A673 (cell line): ENCODE data around the gene DENND6A. TPM values are rescaled to one million over a fixed set of nuclear protein-coding genes. Genes with fewer than 3 reads are reported as not detected.

Experiments used
- BruUV-seq: library from RNA; stranded (reverse); fragments of 400-500 nt; replicated peaks from 2 replicates; lab custom pipeline; 2021; lab: Mats Ljungman, UMichigan
- CTCF ChIA-PET: fragments of 300-600 bp; sonication (Branson Sonifier 250); formaldehyde crosslinking; loops from one replicate; lab custom pipeline; 2022; ENCODE audit warnings: antibody characterized with exemption; lab: Charles Lee
- POLR2A ChIA-PET: fragments of 300-600 bp; sonication (Branson Sonifier 250); formaldehyde crosslinking; loops from one replicate; lab custom pipeline; 2022; ENCODE audit warnings: antibody characterized with exemption; ENCODE audit not compliant: low non-redundant PET; lab: Charles Lee
- DNase-seq: peaks from one replicate; pipeline ENCODE4 v3.0.0-alpha.2; 2015; ENCODE audit warnings: low spot score
- H3K27ac ChIP-seq: fragments of 200-600 bp; sonication (generic); 2 replicates; pipeline ENCODE4 v1.5.1; 2016; ENCODE audit warnings: mixed run types, low read depth, mild to moderate bottlenecking, mixed read lengths, antibody characterized with exemption, low read length; ENCODE audit not compliant: poor library complexity, severe bottlenecking
- H3K27me3 ChIP-seq: fragments of 200-600 bp; sonication (generic); replicated peaks from 2 replicates; pipeline ENCODE4 v1.6.1; 2017; ENCODE audit warnings: mixed run types, low read depth, mild to moderate bottlenecking, mixed read lengths, antibody characterized with exemption, low read length; ENCODE audit not compliant: insufficient read depth, poor library complexity
- H3K36me3 ChIP-seq: fragments of 200-600 bp; sonication (generic); 2 replicates; pipeline ENCODE4 v1.6.1; 2016; ENCODE audit warnings: mixed run types, mild to moderate bottlenecking, mixed read lengths, antibody characterized with exemption, low read length; ENCODE audit not compliant: insufficient read depth, poor library complexity, severe bottlenecking
- H3K4me1 ChIP-seq: fragments of 200-600 bp; sonication (generic); 2 replicates; pipeline ENCODE4 v1.6.1; 2017; ENCODE audit warnings: mixed run types, mild to moderate bottlenecking, mixed read lengths, antibody characterized with exemption, low read length; ENCODE audit not compliant: insufficient read depth, poor library complexity, severe bottlenecking
- H3K4me3 ChIP-seq: fragments of 200-600 bp; sonication (generic); 2 replicates; pipeline ENCODE4 v1.5.1; 2016; ENCODE audit warnings: low read depth, mixed run types, mild to moderate bottlenecking, mixed read lengths, low read length; ENCODE audit not compliant: poor library complexity, severe bottlenecking
- H3K9me3 ChIP-seq: fragments of 200-600 bp; sonication (generic); 2 replicates; pipeline ENCODE4 v1.6.1; 2016; ENCODE audit warnings: mixed run types, low read depth, mild to moderate bottlenecking, mixed read lengths, antibody characterized with exemption, low read length; ENCODE audit not compliant: poor library complexity, severe bottlenecking
- CTCF ChIP-seq: fragments of 300-800, 200-600 bp; sonication (generic); conservative IDR thresholded peaks from 2 replicates; pipeline ENCODE4 v1.5.1; 2017; ENCODE audit warnings: low read depth, mild to moderate bottlenecking, antibody characterized with exemption, low read length, moderate library complexity, mixed read lengths
- EZH2 ChIP-seq: fragments of 200-600 bp; sonication (generic); IDR thresholded peaks from 2 replicates; pipeline ENCODE4 v1.6.1; 2017; ENCODE audit warnings: borderline replicate concordance, low read depth, mild to moderate bottlenecking, mixed read lengths, antibody characterized with exemption, low read length; ENCODE audit not compliant: poor library complexity, severe bottlenecking
- intact Hi-C: fragments of 100-400 bp; cut with micrococcal nuclease; formaldehyde crosslinking; loops from one replicate; pipeline ENCODE4 v1.10.0; 2022; ENCODE audit not compliant: unreplicated experiment
- total RNA-seq: library from RNA; stranded (reverse); gene quantifications from 2 replicates; pipeline ENCODE4 v1.2.3, GENCODE V29; 2021

DENND6A gene
- total RNA-seq, 1 experiment from 2014 or later = 22.1 TPM

- Histone ChIP-seq H3K4me1 (no peaks in the 10 kb centered on the region), H3K4me3 (no peak overlapping the region), H3K27ac (no peak overlapping the region), H3K9me3 (no peaks in the 10 kb centered on the region), H3K36me3 (no peaks in the 10 kb centered on the region), H3K27me3 (no peaks in the 10 kb centered on the region)
- BruUV-seq = no TSS peak
- intact Hi-C loops = no loop called here
- POLR2A ChIA-PET = no interaction called here
- CTCF ChIA-PET = no interaction called here
- no peak for DNase-seq
- TF ChIP-seq EZH2 (no peak), CTCF (no peak)
Observed at GRCh38 chr3:57673156-57673555, 19.7 kb downstream of the DENND6A start.

- Histone ChIP-seq H3K36me3 (no peaks in the 10 kb centered on the region), H3K4me1 (no peaks in the 10 kb centered on the region), H3K4me3 (no peak overlapping the region), H3K27me3 (no peaks in the 10 kb centered on the region), H3K9me3 (no peaks in the 10 kb centered on the region), H3K27ac (no peak overlapping the region)
- ChIA-PET CTCF (no interaction called here), POLR2A (no interaction called here)
- no peak for DNase-seq
- BruUV-seq = no TSS peak
- intact Hi-C loops = no loop called here
- TF ChIP-seq CTCF (no peak), EZH2 (no peak)
Observed at GRCh38 chr3:57670543-57670942, 22.3 kb downstream of the DENND6A start.

GRCh38 chr3:57661404-57661803 is 31.5 kb downstream of the DENND6A start:
- no TSS peak for BruUV-seq
- POLR2A ChIA-PET = no interaction called here
- Histone ChIP-seq H3K36me3 (peaks cover 11% of the 10 kb centered on the region), H3K9me3 (no peaks in the 10 kb centered on the region), H3K4me1 (peaks cover 4% of the 10 kb centered on the region), H3K4me3 (no peak overlapping the region), H3K27ac (no peak overlapping the region), H3K27me3 (no peaks in the 10 kb centered on the region)
- CTCF ChIA-PET = no interaction called here
- no peak for DNase-seq
- TF ChIP-seq CTCF (no peak), EZH2 (no peak)
- intact Hi-C loops = no loop called here
